SK-N-SH treated with all-trans-retinoic acid at 6 μM for 48 hours (cell line): ENCODE measurements around the gene SH3BP4.

Source experiments
- ATAC-seq: fragments of 200-7000 bp; cut with Tn5 transposase; 3 replicates; pipeline ENCODE4 v1.9.1; 2020; ENCODE audit warnings: mild to moderate bottlenecking, moderate library complexity
- ARNTL ChIP-seq: fragments of 450-650 bp; formaldehyde crosslinking; IDR thresholded peaks from 2 replicates; pipeline ENCODE4 v1.5.0; 2020; ENCODE audit warnings: low read depth, mild to moderate bottlenecking, moderate library complexity, borderline replicate concordance
- CSDC2 ChIP-seq: fragments of 250-450 bp; sonication (Bioruptor Pico); IDR thresholded peaks from 2 replicates; pipeline ENCODE4 v1.5.0; 2020; ENCODE audit warnings: mild to moderate bottlenecking, moderate library complexity
- CSRNP3 ChIP-seq: fragments of 250-450 bp; sonication (Bioruptor Pico); IDR thresholded peaks from 2 replicates; pipeline ENCODE4 v1.5.1; 2021; ENCODE audit warnings: mild to moderate bottlenecking, moderate library complexity
- ESRRG ChIP-seq: fragments of 250-450 bp; sonication (Bioruptor Pico); IDR thresholded peaks from 2 replicates; pipeline ENCODE4 v1.6.1; 2021; ENCODE audit warnings: mild to moderate bottlenecking
- GLIS3 ChIP-seq: fragments of 250-450 bp; sonication (Bioruptor Pico); IDR thresholded peaks from 2 replicates; pipeline ENCODE4 v1.5.0; 2020; ENCODE audit warnings: mild to moderate bottlenecking, moderate library complexity
- ISL1 ChIP-seq: fragments of 250-450 bp; sonication (Bioruptor Pico); IDR thresholded peaks from 2 replicates; pipeline ENCODE4 v2.1.2; 2022; ENCODE audit warnings: mild to moderate bottlenecking, moderate library complexity
- OSR1 ChIP-seq: fragments of 250-450 bp; sonication (Bioruptor Pico); IDR thresholded peaks from 2 replicates; pipeline ENCODE4 v1.8.0; 2022; ENCODE audit warnings: moderate library complexity, mild to moderate bottlenecking, inconsistent platforms
- PATZ1 ChIP-seq: fragments of 250-450 bp; sonication (Bioruptor Pico); IDR thresholded peaks from 2 replicates; pipeline ENCODE4 v1.8.0; 2020; ENCODE audit warnings: mild to moderate bottlenecking, moderate library complexity, borderline replicate concordance
- POU6F1 ChIP-seq: fragments of 250-450 bp; sonication (Bioruptor Pico); IDR thresholded peaks from 2 replicates; pipeline ENCODE4 v1.8.0; 2021; ENCODE audit warnings: low read depth, mild to moderate bottlenecking, moderate library complexity, borderline replicate concordance
- PPARA ChIP-seq: fragments of 250-450 bp; sonication (Bioruptor Pico); IDR thresholded peaks from 2 replicates; pipeline ENCODE4 v1.5.0; 2020; ENCODE audit warnings: mild to moderate bottlenecking, borderline replicate concordance
- RARB ChIP-seq: fragments of 250-450 bp; sonication (Bioruptor Pico); IDR thresholded peaks from 2 replicates; pipeline ENCODE4 v1.8.0; 2021; ENCODE audit warnings: mild to moderate bottlenecking, moderate library complexity
- SNAI2 ChIP-seq: fragments of 250-450 bp; sonication (Bioruptor Pico); IDR thresholded peaks from 2 replicates; pipeline ENCODE4 v1.5.0; 2020; ENCODE audit warnings: mild to moderate bottlenecking, moderate library complexity
- TCF4 ChIP-seq: fragments of 250-450 bp; sonication (Bioruptor Pico); IDR thresholded peaks from 2 replicates; pipeline ENCODE4 v1.8.0; 2021; ENCODE audit warnings: mild to moderate bottlenecking, moderate library complexity, borderline replicate concordance
- TOX ChIP-seq: fragments of 250-450 bp; sonication (Bioruptor Pico); IDR thresholded peaks from 2 replicates; pipeline ENCODE4 v1.8.0; 2021; ENCODE audit warnings: mild to moderate bottlenecking, moderate library complexity, borderline replicate concordance
- TSHZ2 ChIP-seq: fragments of 250-450 bp; sonication (Bioruptor Pico); IDR thresholded peaks from 2 replicates; pipeline ENCODE4 v1.5.0; 2020; ENCODE audit warnings: mild to moderate bottlenecking, moderate library complexity
- ZC3H10 ChIP-seq: fragments of 250-450 bp; sonication (Bioruptor Pico); IDR thresholded peaks from 2 replicates; pipeline ENCODE4 v1.5.1; 2021; ENCODE audit warnings: mild to moderate bottlenecking, moderate library complexity
- ZFP3 ChIP-seq: fragments of 250-450 bp; sonication (Bioruptor Pico); IDR thresholded peaks from 2 replicates; pipeline ENCODE4 v1.5.0; 2020; ENCODE audit warnings: mild to moderate bottlenecking, moderate library complexity
- ZNF565 ChIP-seq: fragments of 450-650 bp; formaldehyde crosslinking; conservative IDR thresholded peaks from 2 replicates; pipeline ENCODE4 v1.5.0; 2020; ENCODE audit warnings: low read depth, mild to moderate bottlenecking, moderate library complexity
- ZNF70 ChIP-seq: fragments of 450-650 bp; formaldehyde crosslinking; IDR thresholded peaks from 2 replicates; pipeline ENCODE4 v1.5.0; 2020; ENCODE audit warnings: mild to moderate bottlenecking, moderate library complexity
- ZNF8 ChIP-seq: fragments of 450-650 bp; formaldehyde crosslinking; IDR thresholded peaks from 2 replicates; pipeline ENCODE4 v1.5.0; 2020; ENCODE audit warnings: mild to moderate bottlenecking, moderate library complexity

SH3BP4 gene

GRCh38 chr2:235001237-235002133, 49.7 kb downstream of the SH3BP4 start:
- TF ChIP-seq POU6F1 (no peak), SNAI2 (CRISPR knock-in tag) (no peak), TOX (no peak), ZNF565 (CRISPR knock-in tag) (no peak), ZFP3 (CRISPR knock-in tag) (no peak), PPARA (CRISPR knock-in tag) (peak; percentile 22; the same call in 1 of the 2 replicates), TCF4 (peak; percentile 78), TSHZ2 (CRISPR knock-in tag) (no peak; the same call in none of the 2 replicates), ESRRG (0 out of 2 replicates have a peak, but pooled peaks have one; percentile 2), CSDC2 (CRISPR knock-in tag) (no peak), OSR1 (CRISPR knock-in tag) (no peak), ISL1 (CRISPR knock-in tag) (0 out of 2 replicates have a peak, but pooled peaks have one; percentile 33), ARNTL (CRISPR knock-in tag) (no peak), ZNF70 (CRISPR knock-in tag) (peak; percentile 15; the same call in 1 of the 2 replicates)
- ATAC-seq: no peak

GRCh38 chr2:235002198-235003095, 50.6 kb downstream of the SH3BP4 start:
- no peak for ATAC-seq

More at GRCh38 chr2:235002198-235003095, 50.6 kb downstream of the SH3BP4 start:
- TF ChIP-seq GLIS3 (CRISPR knock-in tag) (no peak), CSRNP3 (CRISPR knock-in tag) (no peak), PPARA (CRISPR knock-in tag) (no peak), ESRRG (no peak), TCF4 (no peak), ISL1 (CRISPR knock-in tag) (no peak), RARB (CRISPR knock-in tag) (no peak), ARNTL (CRISPR knock-in tag) (no peak), ZNF8 (no peak), PATZ1 (CRISPR knock-in tag) (no peak), POU6F1 (no peak), ZNF70 (CRISPR knock-in tag) (no peak), TSHZ2 (CRISPR knock-in tag) (no peak), ZC3H10 (CRISPR knock-in tag) (no peak), SNAI2 (CRISPR knock-in tag) (no peak)
